Pancreas (tissue), 10 donors: ENCODE results near the gene PNPLA6. TPM values are rescaled to one million over a fixed set of nuclear protein-coding genes. Genes with fewer than 3 reads are reported as not detected.

Source experiments
- ATAC-seq, 4 donors: fragments of 200-7000 bp; cut with Tn5 transposase; one replicate each; pipeline versions ENCODE4 v1.8.0 to v1.9.1; 2020; ENCODE audit warnings: mild to moderate bottlenecking in 4 of 4, moderate library complexity in 4 of 4
- DNase-seq, 6 donors: peaks; one replicate each; pipeline ENCODE4 v3.0.0-alpha.2; 2020
- FAIRE-seq: peaks from 2 replicates; lab custom pipeline; 2012; peaks lifted over from hg19 to GRCh38; lab: Jason Lieb, UNC
- H3K27ac ChIP-seq, 4 donors: fragments of 200-600 bp; sonication (generic); 1 replicate in 3 of 4; 2 replicates in 1 of 4; pipeline versions ENCODE4 v1.5.0 to v1.8.0; 2020
- H3K27me3 ChIP-seq, 4 donors: fragments of 200-600 bp; one replicate each; pipeline ENCODE4 v1.8.0; 2021
- H3K36me3 ChIP-seq, 3 donors: fragments of 200-600 bp; sonication (generic) in 1 of 3; one replicate each; pipeline versions ENCODE4 v1.5.0 to v1.8.0; 2020 to 2021
- H3K4me1 ChIP-seq, 3 donors: fragments of 200-600 bp; one replicate each; pipeline ENCODE4 v1.8.0; 2021
- H3K4me3 ChIP-seq, 4 donors: fragments of 200-600 bp; sonication (generic) in 2 of 4; one replicate each; pipeline versions ENCODE4 v1.5.0 to v1.8.0; 2020 to 2021
- H3K9me3 ChIP-seq, 4 donors: fragments of 200-600 bp; one replicate each; pipeline ENCODE4 v1.8.0; 2021
- WGBS, 2 donors: extraction: QIAGEN DNeasy Blood & Tissue Kit; methylation state at CpG; one replicate each; pipeline ENCODE4 v1.1.7; 2013; 5-methylcytosine and 5-hydroxymethylcytosine counted together
- intact Hi-C, 3 donors: fragments of 100-400 bp; cut with DNase I; formaldehyde crosslinking; loops; one replicate each; pipeline versions ENCODE4 v1.11.1 to v1.14.2; 2022
- polyA plus RNA-seq, 2 donors: library from polyadenylated mRNA; stranded (reverse); fragments of 200-250 nt; gene quantifications; one replicate each; pipeline ENCODE4 v1.2.3, GENCODE V29; 2013
- total RNA-seq, 6 donors: library from RNA; stranded (reverse); fragmentation: NEBNext Ultra II Directional in 4 of 6; extraction: Animal tissue kit (Norgen Biotek cat#: 25700) in 4 of 6; gene quantifications; one replicate each; pipeline versions ENCODE4 v1.2.1 to v1.2.4, GENCODE V29; 2021 to 2023
- TF ChIP-seq, protein P1 (sequence below), 4 donors: fragments of 200-600 bp; sonication (generic) in 3 of 4; IDR thresholded peaks; one replicate each; pipeline versions ENCODE4 v1.5.0 to v1.8.0; 2021; ENCODE audit warnings: antibody characterized with exemption in 4 of 4
- donor health status: healthy with polysubstance abuse.
- donor health status: DM: no; HTN: no; CAD: no; lungs with moderate emphysema.
- donor health status: DM: no; HTN: no; CAD: no.
- donor health status: control.
- donor health status: control.
- donor health status: Bipolar disorder and iron deficiency.
- donor health status: DM: yes; HTN: yes; CAD: no.
- donor health status: DM: no; HTN: no; CAD: no.
- donor health status: DM: no; HTN: no; CAD: no.
- donor health status: DM: yes; HTN: yes; CAD: no.

Gene PNPLA6
- total and polyA plus RNA-seq, 8 donors: 25.4 to 86.2 (median 34.1) TPM

DNA sequence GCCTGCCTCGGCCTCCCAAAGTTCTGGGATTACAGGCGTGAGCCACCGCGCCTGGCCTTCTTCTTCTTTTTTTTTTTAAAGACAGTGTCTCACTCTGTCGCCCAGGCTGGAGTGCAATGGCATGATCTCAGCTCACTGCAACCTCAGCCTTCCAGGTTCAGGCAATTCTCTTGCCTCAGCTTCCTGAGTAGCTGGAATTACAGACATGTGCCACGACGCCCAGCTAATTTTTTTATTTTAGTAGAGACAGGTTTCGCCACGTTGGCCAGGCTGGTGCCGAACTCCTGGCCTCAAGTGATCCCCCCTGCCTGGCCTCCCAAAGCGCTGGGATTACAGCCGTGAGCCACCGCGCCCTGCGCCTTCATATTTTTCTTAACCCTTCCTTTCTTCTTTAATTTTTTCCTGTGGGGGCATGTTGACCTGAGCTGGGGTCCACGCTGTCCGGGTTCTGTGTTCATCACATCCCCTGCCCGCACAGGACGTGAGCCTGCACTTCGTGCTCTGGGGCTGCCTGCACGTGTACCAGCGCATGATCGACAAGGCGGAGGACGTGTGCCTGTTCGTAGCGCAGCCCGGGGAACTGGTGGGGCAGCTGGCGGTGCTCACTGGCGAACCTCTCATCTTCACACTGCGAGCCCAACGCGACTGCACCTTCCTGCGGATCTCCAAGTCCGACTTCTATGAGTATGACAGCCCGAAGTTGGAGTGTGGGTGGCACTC, 14.1 kb downstream of the PNPLA6 start:
- no peak overlapping the region for H3K4me3 ChIP-seq
- TF ChIP-seq, protein P1, sequence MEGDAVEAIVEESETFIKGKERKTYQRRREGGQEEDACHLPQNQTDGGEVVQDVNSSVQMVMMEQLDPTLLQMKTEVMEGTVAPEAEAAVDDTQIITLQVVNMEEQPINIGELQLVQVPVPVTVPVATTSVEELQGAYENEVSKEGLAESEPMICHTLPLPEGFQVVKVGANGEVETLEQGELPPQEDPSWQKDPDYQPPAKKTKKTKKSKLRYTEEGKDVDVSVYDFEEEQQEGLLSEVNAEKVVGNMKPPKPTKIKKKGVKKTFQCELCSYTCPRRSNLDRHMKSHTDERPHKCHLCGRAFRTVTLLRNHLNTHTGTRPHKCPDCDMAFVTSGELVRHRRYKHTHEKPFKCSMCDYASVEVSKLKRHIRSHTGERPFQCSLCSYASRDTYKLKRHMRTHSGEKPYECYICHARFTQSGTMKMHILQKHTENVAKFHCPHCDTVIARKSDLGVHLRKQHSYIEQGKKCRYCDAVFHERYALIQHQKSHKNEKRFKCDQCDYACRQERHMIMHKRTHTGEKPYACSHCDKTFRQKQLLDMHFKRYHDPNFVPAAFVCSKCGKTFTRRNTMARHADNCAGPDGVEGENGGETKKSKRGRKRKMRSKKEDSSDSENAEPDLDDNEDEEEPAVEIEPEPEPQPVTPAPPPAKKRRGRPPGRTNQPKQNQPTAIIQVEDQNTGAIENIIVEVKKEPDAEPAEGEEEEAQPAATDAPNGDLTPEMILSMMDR (IDR thresholded peaks at IDR 0.05): no peak
- 86 to 93% methylated on average over 33 to 36 of the region's 36 CpGs for WGBS, 2 donors
- no peaks in the 10 kb centered on the region for H3K27me3 ChIP-seq
- intact Hi-C loops: loop anchor here in 1 of 3 donors (10.0 kb wide), 1 partner anchor 185 kb away; no protein-coding TSS in a partner anchor
- H3K4me1 ChIP-seq: no peaks in the 10 kb centered on the region
- ATAC-seq: no peak
- no peaks in the 10 kb centered on the region for H3K9me3 ChIP-seq
- H3K36me3 ChIP-seq: peaks cover 0 to 2% (median 0%) of the 10 kb centered on the region in 3 donors
- FAIRE-seq: no peak
- peak in 3 of 6 donors; percentile 22 to 75 (median 36) for DNase-seq
- no peak overlapping the region for H3K27ac ChIP-seq

DNA sequence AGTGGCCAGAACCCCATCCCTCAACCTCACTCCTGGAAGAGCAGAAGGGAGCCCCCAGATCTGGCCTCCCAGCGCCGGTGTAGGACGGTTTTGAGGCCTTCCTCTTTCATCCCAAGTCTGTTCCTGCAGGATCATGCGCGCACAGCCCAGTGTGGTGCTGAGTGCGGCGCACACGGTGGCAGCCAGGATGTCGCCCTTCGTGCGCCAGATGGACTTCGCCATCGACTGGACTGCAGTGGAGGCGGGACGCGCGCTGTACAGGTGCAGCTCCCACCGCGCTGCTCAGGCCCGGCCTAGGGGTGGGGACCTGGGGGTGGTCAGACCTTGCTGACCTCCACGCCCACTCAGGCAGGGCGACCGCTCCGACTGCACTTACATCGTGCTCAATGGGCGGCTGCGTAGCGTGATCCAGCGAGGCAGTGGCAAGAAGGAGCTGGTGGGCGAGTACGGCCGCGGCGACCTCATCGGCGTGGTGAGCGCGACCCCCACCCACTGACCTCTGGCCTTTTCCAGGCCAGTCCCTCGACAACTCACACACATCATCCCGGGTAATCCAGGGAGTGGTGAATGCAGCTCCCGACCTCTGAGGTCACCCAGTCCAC, 14.8 kb downstream of the PNPLA6 start:
- TF ChIP-seq, protein P1 (IDR thresholded peaks at IDR 0.05): no peak
- no peaks in the 10 kb centered on the region for H3K27me3 ChIP-seq
- H3K4me3 ChIP-seq: no peak overlapping the region
- no peaks in the 10 kb centered on the region for H3K9me3 ChIP-seq
- H3K27ac ChIP-seq: no peak overlapping the region
- no peak for FAIRE-seq
- ATAC-seq: no peak
- peak in 3 of 6 donors; percentile 50 to 88 (median 65) for DNase-seq
- H3K36me3 ChIP-seq: peaks cover 0 to 6% (median 0%) of the 10 kb centered on the region in 3 donors
- no peaks in the 10 kb centered on the region for H3K4me1 ChIP-seq
- 94% methylated on average over 36 to 41 of the region's 41 CpGs for WGBS, 2 donors
- intact Hi-C loops: no loop called here

DNA sequence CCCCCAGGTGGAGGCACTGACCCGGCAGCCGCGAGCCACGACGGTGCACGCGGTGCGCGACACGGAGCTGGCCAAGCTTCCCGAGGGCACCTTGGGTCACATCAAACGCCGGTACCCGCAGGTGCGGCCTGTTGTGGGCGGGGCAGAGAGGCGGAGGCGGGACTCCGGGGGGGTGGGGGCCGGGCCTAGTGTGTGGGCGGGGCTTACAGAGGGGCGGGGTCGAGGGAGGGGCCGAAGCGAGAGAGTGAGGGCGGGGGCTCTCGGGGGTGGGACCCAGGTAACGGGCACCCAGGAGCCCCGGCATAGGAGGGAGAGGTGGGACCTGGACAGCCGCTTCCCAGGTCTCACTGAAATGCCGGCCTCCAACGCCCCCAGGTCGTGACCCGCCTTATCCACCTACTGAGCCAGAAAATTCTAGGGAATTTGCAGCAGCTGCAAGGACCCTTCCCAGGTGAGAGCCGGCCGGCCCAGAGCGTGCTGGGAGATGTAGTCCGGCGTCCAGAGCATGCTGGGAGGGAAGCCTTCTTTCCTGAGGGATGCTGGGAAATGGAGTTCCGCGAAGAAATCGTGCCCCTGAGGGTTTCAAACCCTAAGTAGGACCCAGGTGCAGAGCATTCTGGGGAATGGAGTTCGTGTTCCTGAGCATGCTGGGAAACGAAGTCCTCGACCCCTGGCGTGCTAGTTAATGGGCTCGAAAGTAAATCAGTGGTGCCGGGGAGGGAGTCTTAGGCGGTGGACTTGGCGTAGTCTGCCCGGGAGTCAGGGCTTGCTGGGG, 15.7 kb downstream of the PNPLA6 start:
- Histone ChIP-seq H3K4me1 (no peaks in the 10 kb centered on the region), H3K27ac (peak overlapping the region in 2 of 4 donors; percentile 53 to 57)
- peak; percentile 89 to 97 (median 92) for DNase-seq

DNA sequence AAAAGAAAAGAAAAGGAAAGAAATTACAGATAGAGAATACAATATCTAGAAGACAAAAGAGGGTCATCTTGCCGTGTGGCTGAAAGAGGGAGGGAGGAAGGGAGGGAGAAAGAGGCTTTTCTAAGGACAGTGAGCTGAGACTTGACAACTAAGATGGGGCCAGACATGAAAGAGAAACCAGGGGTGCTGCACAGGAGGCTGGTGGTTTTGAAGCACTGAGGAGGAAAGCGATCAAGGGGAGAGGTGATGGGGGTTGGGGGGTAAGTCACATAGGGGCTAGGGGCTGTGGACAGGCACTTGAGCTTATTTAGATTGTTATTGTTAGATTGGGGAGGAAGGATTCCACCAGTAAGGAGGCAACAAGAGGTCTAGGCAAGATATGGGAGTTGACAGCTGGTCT, 17.3 kb downstream of the PNPLA6 start:
- Histone ChIP-seq H3K4me1 (no peaks in the 10 kb centered on the region), H3K27me3 (no peaks in the 10 kb centered on the region), H3K9me3 (no peaks in the 10 kb centered on the region), H3K4me3 (no peak overlapping the region), H3K36me3 (peaks cover 0 to 13% (median 13%) of the 10 kb centered on the region in 3 donors), H3K27ac (no peak overlapping the region)
- DNase-seq (no peak), FAIRE-seq (no peak), ATAC-seq (no peak)
- TF ChIP-seq, protein P1 (IDR thresholded peaks at IDR 0.05): no peak
- intact Hi-C loops: no loop called here
- WGBS, 2 donors: 93 to 97% methylated on average over 2 of the region's 2 CpGs

More for the DNA sequence above, 15.7 kb downstream of the PNPLA6 start:
- H3K27me3 ChIP-seq: no peaks in the 10 kb centered on the region
- intact Hi-C loops: no loop called here
- H3K4me3 ChIP-seq: peak overlapping the region in 3 of 4 donors; percentile 25 to 49 (median 40)
- H3K9me3 ChIP-seq: no peaks in the 10 kb centered on the region
- ATAC-seq (peak; percentile 95 to 96 (median 96)), FAIRE-seq (no peak)
- TF ChIP-seq, protein P1 (IDR thresholded peaks at IDR 0.05): no peak
- peaks cover 0 to 6% (median 0%) of the 10 kb centered on the region in 3 donors for H3K36me3 ChIP-seq
- 8 to 11% methylated on average over 40 to 51 of the region's 51 CpGs for WGBS, 2 donors
